ENCODE results near the gene CACNA1D.

Gene CACNA1D

GRCh38 chr3:53581671-53582070 lies 87.3 kb downstream of the CACNA1D start:
- DNase-seq = no peak

GRCh38 chr3:53583161-53583690 lies 88.8 kb downstream of the CACNA1D start:
- no peak for DNase-seq

- no peak for DNase-seq
These were observed 90.6 kb downstream of the CACNA1D start for GRCh38 chr3:53585049-53585448.

- DNase-seq = no peak
These were observed 91.2 kb downstream of the CACNA1D start for GRCh38 chr3:53585627-53586026.

- DNase-seq = no peak
These were observed 93.7 kb downstream of the CACNA1D start for GRCh38 chr3:53588122-53588521.

- no peak for DNase-seq
These were observed 94.8 kb downstream of the CACNA1D start for GRCh38 chr3:53589201-53589600.

- DNase-seq = no peak
These were observed 95.4 kb downstream of the CACNA1D start for GRCh38 chr3:53589806-53590205.

- no peak for DNase-seq
These were observed 96.2 kb downstream of the CACNA1D start for GRCh38 chr3:53590606-53591005.

GRCh38 chr3:53591646-53592045 lies 97.2 kb downstream of the CACNA1D start:
- no peak for DNase-seq

GRCh38 chr3:53592862-53593261 lies 98.5 kb downstream of the CACNA1D start:
- DNase-seq = no peak

- no peak for DNase-seq
These were observed 99.2 kb downstream of the CACNA1D start for GRCh38 chr3:53593611-53594010.

- no peak for DNase-seq
These were observed 99.9 kb downstream of the CACNA1D start for GRCh38 chr3:53594276-53594675.

GRCh38 chr3:53595660-53596059 lies 101.2 kb downstream of the CACNA1D start:
- DNase-seq = no peak

GRCh38 chr3:53597136-53597915 lies 102.9 kb downstream of the CACNA1D start:
- DNase-seq = no peak

GRCh38 chr3:53599771-53600170 lies 105.4 kb downstream of the CACNA1D start:
- no peak for DNase-seq

GRCh38 chr3:53602866-53603265 lies 108.5 kb downstream of the CACNA1D start:
- no peak for DNase-seq

GRCh38 chr3:53604232-53604631 lies 109.8 kb downstream of the CACNA1D start:
- DNase-seq = no peak

GRCh38 chr3:53606793-53607192 lies 112.4 kb downstream of the CACNA1D start:
- DNase-seq = no peak

- no peak for DNase-seq
These were observed 118.1 kb downstream of the CACNA1D start for GRCh38 chr3:53612508-53612907.

GRCh38 chr3:53613125-53613524 lies 118.7 kb downstream of the CACNA1D start:
- DNase-seq = no peak

- no peak for DNase-seq
These were observed 119.9 kb downstream of the CACNA1D start for GRCh38 chr3:53614307-53614706.

- DNase-seq = no peak
These were observed 121.9 kb downstream of the CACNA1D start for GRCh38 chr3:53616321-53616720.

GRCh38 chr3:53616971-53617892 lies 122.8 kb downstream of the CACNA1D start:
- no peak for DNase-seq

All from activated CD8-positive, alpha-beta memory T cell treated with anti-CD3 and anti-CD28 coated beads, Interleukin-2, amount 50 U/mL, for 4 hours (primary cell).